HL-60/S4 treated with phorbol 12-myristate 13-acetate at 8.2 ng/mL for 4 days and 3 days (cell line): ENCODE measurements around the gene CENPS.
"Not testable (repeated sequence)": the region's sequence is repeated elsewhere in the genome, so short reads cannot be mapped to it uniquely, and the experiment has no call there.

Experiments used
- in situ Hi-C: fragments of 300-500 bp; cut with MboI; formaldehyde crosslinking; loops from 2 replicates; pipeline ENCODE4 v1.15.0; 2022; ENCODE audit warnings: low sequenced_read_pairs

The CENPS gene

DNA sequence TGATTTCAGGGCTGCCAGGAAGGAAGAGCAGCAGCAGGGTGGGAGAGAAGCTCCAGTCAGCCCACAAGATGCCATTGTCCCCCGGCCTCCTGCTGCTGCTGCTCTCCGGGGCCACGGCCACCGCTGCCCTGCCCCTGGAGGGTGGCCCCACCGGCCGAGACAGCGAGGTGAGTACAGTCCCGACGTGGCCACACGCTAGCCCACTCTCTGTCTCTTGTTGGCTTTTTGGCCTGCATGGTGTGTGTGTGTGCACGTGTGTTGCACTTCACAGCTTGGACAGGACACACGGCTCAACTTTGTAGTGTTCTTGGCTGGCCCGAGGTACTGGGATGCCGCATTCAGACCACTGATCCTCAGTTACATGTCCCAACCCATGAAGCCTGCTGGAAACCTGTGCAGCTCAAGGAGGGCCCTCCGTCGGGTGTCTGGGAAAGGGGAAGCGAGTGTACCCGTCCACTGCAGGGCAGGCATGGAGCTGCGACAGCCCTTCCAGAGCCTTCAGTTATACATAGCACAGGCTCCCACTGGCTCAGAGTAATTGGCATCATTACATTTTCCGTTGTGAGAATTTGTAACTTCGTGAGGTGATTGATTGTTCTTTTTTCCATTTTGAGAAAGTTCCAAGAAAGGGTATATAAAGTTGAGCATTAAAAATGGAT, 20.1 kb downstream of the CENPS start:
- in situ Hi-C loops: no loop called here

DNA sequence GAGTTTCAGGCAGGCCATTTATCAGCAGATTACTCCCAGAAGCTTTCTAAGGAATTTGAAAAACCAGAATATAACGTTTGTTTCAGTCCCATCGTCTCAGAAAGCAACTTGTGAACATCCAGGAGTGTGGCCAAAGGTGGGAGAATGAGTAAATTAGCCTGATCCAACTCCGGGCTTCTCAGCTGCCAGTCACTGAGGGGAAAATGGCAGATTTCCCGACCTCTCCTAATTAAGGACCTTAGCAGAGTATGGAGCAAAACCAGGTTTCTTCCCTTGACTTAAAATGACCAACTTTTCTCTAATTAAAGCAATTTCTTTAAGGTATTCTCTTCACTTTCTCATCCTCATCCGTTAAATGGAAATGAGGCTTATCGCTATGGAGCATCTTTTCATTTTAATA, 20.6 kb downstream of the CENPS start:
- in situ Hi-C loops: no loop called here

DNA sequence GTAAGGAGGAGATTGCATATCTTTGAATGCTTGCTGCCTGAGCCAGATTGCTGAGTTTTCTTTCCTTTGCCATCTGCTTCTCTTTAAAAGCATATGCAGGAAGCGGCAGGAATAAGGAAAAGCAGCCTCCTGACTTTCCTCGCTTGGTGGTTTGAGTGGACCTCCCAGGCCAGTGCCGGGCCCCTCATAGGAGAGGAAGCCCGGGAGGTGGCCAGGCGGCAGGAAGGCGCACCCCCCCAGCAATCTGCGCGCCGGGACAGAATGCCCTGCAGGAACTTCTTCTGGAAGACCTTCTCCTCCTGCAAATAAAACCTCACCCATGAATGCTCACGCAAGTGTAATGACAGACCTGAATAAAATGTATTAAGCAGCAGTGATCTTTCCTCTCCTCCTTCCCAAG, 21.1 kb downstream of the CENPS start:
- in situ Hi-C loops: no loop called here

DNA sequence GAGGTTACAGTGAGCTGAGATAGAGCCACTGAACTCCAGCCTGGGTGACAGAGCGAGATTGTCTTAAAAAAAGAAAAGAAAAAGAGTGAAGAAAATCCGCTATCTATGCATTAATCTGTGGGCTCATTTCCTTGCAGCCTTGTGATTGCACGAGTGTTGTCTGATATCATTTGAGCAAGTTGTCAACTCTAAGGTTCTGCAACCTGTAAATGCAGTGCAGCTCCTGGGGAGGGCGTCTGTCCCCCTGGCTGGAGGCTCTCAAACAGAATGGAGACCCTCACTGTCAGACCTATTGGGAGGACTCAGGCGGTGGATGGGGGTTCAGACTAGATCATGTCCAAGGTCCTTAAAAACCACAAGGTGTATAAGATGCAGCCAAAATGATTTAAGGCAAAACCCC, 25.8 kb downstream of the CENPS start:
- in situ Hi-C loops: no loop called here

DNA sequence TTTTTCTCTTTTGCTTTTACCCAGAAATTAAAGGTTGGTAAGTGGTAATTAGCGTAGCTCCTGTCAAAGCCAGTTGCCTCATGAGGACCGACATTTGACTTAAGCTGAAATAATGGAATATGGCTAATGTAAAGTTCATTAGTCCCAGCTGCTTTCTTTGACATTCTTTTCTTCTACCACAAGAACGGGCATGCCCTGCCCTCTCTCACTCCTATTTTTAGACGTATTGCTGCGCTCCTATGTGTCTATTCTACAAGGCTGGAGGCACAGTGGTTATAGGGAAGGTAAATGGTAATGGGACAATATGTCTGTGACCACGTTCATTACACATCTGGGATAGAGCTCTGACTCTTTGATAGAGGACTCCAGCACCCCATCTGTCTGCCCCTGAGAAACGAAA, 26.4 kb downstream of the CENPS start:
- in situ Hi-C loops: no loop called here

DNA sequence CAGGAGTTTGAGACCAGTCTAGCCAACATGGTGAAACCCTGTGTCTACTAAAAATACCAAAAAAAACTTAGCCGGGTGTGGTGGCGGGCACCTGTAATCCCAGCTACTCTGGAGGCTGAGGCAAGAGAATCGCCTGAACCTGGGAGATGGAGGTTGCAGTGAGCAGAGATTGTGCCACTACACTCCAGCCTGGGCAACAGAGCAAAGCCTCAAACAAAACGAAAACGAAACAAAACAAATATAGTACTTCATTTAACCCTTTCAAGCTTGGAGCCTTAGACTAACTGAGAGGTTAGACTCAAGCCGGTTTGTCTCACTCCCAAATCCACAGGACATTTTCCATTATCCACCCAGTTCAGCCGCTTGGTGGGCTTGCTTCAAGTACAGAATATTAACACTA, 27.2 kb downstream of the CENPS start:
- in situ Hi-C loops: not testable (repeated sequence)

DNA sequence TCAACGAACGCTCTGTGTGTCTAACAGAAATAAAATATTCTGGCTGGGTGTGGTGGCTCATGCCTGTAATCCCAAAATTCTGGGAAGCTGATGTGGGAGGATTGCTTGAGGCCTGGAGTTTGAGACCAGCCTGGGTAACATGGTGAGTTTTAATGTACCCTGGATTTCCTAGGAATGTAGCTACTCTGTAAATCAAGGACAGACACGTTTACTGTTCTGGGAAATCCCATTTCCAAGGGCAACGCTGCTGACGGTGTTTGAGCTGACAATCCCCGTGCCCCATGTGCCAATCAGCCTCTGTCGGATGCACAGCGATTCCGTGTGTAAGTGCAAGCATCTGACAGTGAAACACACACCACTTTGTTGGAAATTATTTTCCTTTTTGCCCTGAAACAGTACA, 27.6 kb downstream of the CENPS start:
- in situ Hi-C loops: no loop called here

DNA sequence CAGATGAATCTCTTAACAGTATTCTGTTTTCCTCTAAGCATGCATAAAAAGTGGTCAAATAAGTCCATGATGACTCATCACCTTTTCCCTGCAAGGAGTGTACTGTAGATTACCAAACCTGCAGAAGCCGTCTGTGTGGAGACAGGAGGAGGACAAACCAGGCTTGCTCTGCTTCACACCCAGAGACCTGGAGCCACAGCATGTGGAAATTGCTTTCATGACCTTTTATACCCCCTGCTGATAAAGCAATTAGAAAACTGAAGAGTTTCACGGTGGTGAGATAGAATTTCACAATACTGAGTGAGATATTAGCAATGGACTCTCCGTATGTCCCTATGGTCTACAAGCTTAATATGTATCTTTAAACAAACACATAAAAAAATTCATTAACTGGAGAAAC, 29.0 kb downstream of the CENPS start:
- in situ Hi-C loops: no loop called here

DNA sequence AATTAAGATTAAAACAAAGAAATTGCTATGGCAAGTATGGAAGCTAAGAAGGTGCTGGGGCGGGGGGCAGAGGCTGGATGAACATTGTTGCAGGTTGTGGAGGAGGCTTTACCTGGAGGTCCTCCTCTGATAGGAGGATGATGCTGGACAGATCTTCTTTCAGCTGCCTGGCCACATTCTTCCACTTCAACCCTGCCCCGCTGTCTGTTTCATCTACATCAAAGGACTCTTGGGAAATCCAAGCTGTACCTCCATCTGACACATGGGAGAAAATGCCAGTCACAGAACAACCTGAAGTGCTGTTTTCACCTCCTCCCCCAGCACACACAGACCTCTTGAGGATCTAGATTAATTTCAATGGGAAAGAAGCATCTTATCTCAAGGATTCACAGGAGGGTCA, 36.8 kb downstream of the CENPS start:
- in situ Hi-C loops: no loop called here

DNA sequence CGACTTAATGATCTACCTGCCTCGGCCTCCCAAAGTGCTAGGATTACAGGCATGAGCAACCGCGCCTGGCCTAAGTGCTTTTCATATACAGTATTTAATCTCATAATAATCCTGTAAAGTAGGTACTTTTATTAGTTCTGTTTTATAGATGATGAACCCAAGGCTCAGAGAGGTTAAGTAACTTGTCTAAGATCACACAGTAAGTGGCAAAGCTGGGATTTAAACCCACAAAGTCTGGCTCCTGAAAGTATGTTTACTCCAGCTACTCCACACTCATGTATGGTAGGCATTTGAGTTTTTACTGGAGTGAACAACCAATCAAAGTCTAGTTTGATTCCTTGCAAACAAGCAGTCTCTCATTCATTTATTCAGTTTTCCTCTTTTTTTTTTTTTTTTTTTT, 39.8 kb downstream of the CENPS start:
- in situ Hi-C loops: no loop called here

DNA sequence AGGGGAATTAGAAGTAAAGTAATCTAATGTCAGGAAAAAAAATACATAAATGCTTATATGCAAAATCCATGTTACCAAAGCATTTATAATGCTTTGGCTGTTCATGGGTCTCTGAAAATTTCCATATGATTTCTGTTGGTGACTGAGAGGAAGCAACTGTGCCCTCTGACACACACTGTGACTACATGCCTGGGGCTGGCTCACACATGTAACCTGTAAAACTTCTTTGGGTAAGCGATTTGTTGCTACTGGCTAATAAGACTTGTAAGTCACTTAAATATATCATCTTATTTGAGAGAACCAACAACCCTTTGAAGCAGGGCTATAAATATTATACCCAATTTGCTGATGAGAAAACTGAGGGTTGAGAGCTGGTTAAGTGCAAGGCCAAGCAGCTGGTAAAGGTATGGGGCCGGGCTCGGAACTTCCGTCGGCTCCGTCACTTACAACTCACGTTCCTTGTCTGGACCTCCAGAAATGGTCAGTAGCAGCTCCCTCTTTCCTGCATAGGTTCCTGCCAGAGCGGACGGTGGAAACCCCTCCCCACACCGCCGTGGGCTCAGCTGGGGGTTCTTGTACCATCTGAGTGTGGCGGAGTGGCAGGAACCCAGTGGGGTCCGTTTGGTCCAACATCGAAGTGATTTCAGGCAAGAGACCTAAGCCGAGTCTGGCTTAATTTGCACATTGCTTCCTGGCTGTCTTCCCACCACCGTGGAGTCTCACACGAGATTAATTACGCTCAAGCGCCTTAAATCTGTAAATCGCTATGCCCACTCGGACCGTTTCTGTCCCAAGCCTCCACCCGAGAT, 41.4 kb downstream of the CENPS start:
- in situ Hi-C loops: no loop called here

DNA sequence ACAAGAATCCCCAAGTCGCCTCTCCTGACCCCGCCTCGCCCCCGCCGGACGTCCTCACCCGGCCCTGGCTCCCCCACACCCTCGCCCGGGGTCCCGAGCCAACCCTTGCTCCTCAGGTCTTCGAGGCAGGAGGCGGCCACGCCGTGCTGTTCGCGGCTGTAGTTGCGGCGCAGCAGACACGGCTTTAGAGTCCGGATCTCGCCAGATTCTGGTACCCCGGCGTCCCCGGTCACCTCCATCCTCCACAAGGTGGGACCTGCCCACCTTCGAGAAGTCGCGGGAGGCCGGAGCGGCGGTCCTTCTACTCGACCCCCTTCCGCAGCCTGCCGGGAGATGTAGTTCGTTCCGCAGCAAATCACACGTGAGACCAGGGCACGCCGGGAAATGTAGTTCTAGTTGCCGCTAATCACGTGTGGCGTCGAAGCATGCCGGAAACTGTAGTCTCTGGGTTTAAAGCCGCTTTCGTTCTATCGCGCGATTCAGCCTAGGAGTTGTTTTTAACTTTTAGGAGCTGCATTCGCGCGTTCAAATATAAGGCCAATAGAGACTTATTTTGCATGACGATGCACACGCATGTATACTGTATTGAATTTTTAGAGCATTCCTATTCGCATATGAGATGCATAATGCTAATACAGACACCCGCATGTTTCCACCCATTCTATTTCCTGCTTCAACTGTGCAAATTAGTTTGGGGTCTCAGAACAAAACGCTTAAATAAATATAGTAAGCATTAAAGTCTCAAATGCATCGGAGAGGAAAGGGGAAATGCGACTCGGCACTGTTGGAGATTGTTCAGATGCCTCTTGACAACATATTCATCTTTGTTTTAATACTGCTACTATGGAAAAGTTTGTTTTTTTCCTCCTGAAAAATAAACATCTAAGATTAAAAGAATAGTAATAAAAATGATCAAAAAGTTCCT, 42.2 kb downstream of the CENPS start, which contains the start of gene DFFA:
TSS of gene DFFA (minus strand) at position 310 of the 925 bp plus-strand sequence. CDS start at position 239, 71 bp downstream.
- in situ Hi-C loops: no loop called here

DNA sequence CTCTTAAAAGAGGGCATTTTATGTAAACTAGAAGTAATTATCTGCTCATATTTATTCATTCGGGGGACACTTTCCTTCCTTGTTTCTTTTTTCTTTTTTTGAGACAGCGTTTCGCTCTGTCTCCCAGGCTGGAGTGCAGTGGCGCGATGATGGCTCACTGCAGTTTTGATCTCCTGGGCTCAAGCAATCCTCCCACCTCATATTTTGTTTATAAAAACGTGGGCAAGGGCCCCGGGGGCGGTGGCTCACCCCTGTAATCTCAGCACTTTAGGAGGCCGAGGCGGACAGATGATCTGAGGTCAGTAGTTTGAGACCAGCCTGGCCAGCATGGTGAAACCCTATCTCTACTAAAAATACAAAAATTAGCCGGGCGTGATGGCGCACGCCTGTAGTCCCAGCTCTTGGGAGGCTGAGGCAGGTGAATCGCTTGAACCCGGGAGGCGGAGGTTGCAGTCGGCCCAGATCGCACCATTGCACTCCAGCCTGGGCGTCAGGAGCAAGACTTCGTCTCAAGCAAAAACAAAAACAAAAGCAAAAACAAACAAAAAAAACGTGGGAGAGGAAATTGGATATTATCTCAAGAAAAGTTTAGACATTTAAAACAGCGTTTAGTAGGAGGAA, 43.0 kb downstream of the CENPS start:
- in situ Hi-C loops: no loop called here

DNA sequence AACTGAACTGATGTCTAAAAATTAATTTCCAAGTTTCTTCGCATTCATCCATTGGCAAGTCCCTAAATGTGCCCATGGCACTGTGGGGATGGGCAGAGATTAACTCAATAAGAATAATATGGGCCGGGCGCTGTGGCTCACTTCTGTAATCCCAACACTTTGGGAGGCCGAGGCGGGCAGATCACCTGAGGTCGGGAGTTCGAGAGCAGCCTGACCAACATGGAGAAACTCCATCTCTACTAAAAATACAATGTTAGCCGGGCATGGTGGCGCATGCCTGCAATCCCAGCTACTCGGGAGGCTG, 44.0 kb downstream of the CENPS start:
- in situ Hi-C loops: not testable (repeated sequence)

DNA sequence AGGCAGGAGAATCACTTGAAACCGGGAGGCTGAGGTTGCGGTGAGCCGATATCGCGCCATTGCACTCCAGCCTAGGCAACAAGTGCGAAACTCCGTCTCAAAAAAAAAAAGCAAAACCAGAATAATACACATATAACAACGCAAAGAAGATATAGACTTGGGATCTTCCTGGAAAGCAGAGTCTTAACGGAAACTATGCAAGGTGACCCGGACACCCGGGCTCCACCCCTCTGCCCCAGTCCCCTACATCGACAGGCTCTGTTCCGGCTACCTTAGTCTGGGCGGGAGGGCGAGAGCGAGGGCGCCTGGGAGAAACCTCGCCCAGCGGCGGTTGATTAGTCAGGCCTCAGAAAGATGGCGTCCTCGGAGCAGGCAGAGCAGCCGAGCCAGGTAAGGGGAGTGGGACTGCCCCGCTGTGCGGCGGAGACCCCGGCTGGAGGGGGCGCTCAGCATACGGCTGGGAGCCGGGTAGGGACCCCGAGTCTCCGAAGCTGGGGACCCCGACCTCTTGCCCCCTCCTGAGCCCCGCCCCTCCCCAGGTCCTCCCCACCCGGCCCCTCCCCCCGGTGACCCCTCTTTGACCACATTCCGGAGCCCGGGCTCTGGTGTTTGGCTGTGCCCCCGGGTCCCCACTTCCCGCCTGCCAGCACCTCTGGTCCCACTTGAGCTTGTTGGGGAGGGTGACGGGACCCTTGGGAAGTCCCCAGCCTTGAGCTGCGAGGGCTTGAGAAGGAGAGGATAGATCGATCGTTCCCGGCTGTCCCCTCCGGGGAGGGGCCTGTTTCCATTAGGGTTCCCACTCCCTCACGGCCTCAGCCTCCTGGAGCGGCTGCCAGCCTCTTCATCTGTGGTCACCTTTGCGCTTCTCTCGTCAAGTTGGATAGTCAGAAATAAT, 44.6 kb downstream of the CENPS start, which contains the start of gene PEX14:
TSS of gene PEX14 (plus strand) at position 338 of the 895 bp plus-strand sequence. CDS start at position 355, 17 bp downstream.
- in situ Hi-C loops: no loop called here

DNA sequence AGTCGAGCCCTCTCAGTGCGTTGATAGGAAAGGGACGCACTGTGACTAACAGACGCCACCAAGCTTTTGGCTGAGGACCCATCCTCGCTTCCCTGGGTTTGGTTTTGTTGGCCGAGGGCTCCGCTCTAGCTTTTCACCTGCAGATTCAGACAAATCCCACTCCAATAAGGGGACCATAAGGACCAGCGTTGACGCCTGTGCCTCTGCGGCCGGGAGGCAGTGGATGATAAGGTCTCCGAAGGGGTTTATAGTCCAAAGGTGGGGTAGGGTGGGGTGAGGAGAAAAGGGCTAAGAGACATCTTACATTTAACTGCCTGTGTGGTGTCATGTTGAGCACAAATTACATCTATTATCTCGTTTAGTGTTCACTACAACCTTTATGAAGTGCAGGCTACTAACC, 45.3 kb downstream of the CENPS start:
- in situ Hi-C loops: no loop called here

DNA sequence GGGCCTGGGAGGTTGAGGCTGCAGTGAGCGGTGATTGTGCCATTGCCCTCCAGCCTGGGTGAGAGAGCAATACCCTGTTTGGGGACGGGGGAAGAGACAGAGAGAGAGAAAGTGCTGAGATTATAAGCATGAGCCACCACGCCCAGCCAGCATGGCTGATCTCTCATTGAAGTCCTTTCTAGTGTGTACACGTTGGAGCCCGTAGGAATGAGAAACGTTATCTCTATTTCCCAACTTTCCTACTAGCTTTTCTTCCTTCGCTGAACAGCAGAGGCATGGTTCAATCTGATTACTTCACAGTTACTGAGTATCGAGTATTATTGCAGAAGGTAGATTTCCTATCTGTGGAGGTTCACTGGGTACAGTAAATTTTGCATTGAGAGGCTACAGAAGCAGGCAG, 49.1 kb downstream of the CENPS start:
- in situ Hi-C loops: no loop called here

DNA sequence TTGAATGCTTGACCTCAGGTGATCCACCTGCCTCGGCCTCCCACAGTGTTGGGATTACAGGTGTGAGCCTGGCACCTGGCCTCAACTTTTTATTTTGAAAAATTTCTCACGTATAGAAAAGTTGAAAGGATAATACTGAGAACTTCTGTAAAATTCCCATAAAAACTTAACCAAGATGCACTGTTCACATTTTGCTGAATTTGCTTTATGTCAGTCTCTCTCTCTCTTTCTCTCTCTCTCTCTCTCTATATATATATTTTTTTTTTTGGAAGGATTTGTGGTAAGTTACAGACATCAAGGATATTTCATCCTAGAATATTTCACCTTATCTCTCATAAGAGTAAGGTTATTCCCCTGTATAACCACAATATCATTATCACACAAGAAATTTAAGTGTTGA, 50.4 kb downstream of the CENPS start:
- in situ Hi-C loops: no loop called here

DNA sequence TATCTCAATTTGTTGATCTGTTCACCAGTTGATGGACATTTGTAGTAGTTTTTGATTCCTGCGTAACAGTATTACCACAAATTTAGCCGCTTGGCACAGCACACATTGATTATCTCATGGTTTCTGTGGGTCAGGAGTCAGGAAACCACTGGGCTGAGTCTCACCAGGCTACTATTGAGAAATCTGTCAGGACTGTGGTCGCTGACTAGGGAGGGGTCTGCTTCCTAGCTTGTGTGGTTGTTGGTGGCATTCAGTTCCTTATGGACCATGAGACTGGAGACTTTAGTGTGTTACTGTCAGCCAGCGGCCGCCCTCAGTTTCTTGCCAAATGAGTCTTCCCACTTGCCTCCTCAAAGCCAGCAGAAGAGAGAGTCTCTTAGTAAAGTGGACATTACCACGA, 54.3 kb downstream of the CENPS start:
- in situ Hi-C loops: no loop called here
